NK-92 (cell line): ENCODE measurements around the gene PILRB.

Source experiments
- DNase-seq: peaks from one replicate; lab custom pipeline; 2025; ENCODE audit not compliant: unreplicated experiment; lab: John Stamatoyannopoulos, UW

Gene PILRB

DNA sequence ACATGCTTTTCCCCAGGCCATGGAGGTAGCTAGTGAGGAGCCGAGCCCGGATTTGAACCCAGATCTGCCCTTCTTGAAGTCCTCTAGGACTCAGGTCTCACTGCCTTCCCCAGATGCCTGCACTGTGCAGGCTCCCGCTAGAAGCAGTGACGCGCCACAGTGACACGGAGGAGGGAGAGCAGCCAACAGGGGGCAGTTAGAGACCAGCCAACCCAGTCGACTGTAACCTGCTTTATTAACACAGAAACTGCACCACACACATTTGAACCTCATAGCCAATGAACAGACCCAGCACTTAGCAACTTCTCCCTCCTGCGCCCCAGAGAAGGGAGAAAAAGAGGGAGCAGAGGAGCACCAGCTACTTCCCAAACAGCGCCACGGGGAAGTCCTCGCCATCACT is 42.7 kb downstream of the PILRB start:
- DNase-seq, result no peak

DNA sequence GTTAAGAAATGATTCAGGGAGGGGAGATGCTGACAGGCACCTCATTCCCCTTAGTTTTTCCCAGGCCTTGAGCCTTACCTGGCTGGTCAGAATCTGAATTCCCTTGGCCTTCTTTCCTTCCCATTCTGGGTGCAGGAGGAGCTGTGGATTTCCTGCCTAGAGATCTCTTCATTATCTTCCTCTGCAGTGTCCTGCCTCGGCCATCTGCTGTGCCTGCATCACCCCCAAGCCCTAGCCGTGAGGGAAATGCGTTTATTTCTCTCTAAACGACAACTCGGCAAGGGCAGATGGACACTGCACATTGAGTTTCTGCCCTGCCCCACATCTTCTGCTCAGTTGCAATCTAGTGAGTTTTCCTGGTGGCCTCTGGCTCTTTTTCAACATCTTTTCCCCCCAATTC is 43.9 kb downstream of the PILRB start:
- no peak for DNase-seq

DNA sequence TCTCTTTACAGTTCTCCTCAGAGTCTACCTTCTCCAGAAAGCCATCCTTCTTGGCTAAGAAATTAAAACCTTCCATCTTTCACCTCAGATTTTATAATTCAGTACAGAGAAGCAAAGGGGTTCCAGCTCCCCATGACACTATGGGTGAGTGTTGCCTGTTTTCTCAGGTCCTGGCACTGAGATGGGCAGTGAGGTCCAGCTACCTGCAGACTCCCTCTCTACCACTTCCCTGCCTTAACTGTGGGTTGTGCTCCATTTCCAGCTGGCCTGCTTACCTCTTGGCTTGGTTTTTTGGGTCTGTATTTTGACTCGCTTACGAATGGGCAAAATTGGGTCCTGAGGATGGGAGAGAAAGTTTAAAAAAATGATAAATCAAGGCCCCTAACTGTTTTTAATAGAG is 44.3 kb downstream of the PILRB start:
- no peak for DNase-seq

DNA sequence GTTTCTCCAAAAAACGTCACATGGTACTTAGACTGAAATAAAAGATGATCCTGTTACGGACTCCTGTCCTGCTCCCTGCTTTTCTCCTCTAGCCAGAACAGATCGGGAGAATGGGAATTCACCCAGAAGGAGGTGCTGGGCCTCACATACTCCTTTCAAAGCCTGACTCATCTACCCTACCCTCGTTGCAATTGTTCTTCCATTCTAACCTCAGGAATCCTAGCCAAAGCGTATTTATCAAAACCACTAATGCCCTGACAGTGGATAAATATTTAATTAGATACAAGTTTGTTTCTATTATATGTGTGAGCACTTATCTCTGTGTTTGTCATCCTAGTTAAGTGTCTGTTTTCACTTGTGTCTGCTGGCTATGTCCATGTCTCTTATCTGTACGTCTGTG is 48.9 kb downstream of the PILRB start:
- no peak for DNase-seq

DNA sequence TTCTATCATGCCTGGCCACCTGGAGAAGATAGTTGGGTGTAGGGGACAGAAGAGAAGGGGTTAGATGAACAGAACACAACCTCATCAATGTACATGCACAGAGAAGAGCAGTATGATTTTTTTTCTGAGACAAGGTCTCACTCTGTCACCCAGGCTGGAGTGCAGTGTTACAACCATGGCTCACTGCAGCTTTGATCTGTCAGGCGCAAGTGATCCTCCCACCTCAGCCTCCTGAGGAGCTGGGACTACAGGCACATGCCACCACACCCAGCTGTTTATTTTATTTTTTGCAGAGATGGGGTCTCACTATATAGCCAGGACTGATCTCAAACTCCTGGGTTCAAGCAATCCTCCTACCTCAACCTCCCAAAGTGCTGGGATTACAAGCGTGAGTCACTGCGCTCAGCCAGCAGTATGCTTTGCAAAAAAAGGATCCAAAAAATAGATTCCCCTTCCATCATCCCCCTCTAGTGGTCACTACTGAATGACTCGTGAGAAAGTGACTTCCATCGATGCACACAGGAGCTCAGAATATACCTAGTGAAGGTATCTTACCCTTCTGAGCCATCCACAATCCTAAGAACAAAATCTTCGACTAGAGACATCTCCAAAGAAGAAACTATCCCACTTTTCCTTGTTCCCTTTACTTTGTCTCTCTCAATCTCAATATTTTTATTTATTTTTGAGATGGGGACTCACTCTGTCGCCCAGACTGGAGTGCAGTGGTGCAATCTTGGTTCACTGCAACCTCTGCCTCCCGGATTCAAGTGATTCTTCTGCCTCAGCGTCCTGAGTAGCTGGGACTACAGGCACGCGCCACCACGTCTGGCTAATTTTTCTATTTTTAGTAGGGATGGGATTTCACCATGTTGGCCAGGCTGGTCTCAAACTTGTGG is 49.6 kb downstream of the PILRB start:
- no peak for DNase-seq

DNA sequence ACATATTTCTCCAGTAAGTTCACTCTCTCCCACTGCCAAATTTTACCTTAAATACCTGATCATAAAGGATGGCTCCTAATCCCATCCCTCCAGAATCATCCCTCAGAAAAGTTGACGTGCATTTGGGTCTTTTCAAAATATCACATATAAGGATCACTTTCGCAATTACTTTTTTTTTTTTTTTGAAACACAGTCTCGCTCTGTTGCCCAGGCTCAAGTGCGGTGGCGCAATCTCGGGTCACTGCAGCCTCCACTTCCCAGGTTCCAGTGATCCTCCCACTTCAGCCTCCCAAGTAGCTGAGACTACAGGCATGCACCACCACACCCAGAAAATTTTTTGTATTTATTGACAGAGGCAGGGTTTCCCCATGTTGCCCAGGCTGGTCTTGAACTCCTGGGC is 53.2 kb downstream of the PILRB start:
- no peak for DNase-seq

DNA sequence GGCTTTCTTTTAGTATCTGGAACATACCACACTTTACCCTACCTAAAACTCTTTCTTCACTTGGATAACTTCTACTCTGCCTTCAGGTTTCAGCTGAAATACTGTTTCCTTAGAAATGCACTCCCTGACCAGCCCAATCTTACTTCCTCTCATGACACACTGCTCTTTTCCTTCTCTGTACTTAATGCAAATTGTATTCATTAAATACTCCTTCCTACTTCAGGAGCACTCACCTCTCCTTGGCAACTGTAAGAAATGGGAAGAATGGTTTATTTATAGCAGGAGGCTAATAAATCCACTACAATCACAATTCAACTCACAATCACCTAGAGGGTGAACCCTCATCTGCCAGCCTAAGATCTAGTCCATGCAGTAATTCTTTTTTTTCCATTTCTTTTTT is 55.4 kb downstream of the PILRB start:
- no peak for DNase-seq

DNA sequence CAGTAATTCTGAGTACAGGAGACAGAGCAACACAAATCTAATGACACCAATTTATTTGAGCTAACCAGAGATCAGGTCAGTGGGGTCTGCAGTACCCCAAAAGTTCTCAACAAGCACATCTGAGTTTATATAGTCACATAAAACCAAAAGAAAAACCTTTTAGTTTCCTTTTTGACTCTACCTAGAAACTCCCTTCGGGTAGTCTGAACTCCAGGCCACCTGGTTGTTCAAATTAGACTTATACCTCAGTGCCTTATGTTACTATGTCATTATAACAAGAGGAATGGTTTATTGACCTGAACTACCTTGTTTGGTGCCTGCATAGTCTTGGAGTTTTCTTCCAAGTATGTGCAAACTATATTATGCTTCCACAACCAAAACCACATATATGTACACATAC is 56.0 kb downstream of the PILRB start:
- DNase-seq, result no peak

DNA sequence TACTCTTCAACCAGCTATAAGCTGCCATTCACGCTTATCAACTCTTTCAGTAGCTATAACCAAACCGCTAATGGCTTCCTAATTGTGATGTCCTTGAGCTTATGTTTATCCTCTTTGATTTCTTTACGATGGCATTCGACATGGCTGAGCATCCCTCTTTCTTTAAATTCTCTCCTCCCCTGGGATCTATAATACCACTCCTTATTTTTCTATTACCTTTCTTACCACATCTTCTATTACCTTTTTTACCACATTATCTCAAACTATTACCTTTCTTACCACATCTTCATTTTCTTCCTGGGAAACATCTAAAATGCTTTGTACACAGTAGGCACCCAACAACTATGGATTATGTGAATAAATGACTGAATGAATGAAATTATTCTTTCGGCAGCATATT is 57.5 kb downstream of the PILRB start:
- no peak for DNase-seq
